H1 (cell line): ENCODE measurements around the gene MYBPC2. TPM values are rescaled to one million over a fixed set of nuclear protein-coding genes. Genes with fewer than 3 reads are reported as not detected.

Experiments used
- CBX8 ChIP-seq: fragments of 300-800, 300-1000 bp; sonication (generic); IDR thresholded peaks from 2 replicates; pipeline ENCODE4 v1.7.1; 2016; ENCODE audit warnings: low read depth, low read length, borderline replicate concordance
- CEBPB ChIP-seq: IDR thresholded peaks from 2 replicates; pipeline ENCODE4 v1.6.1; 2012; ENCODE audit warnings: low read depth, low read length
- CHD7 ChIP-seq: fragments of 300-600 bp; sonication (generic); IDR thresholded peaks from 2 replicates; pipeline ENCODE4 v1.7.1; 2012; ENCODE audit warnings: low read length, moderate library complexity, mild to moderate bottlenecking, inconsistent platforms; ENCODE audit not compliant: insufficient replicate concordance
- E2F6 ChIP-seq: IDR thresholded peaks from 2 replicates; pipeline ENCODE4 v1.6.1; 2012; ENCODE audit warnings: inconsistent platforms
- KDM4A ChIP-seq: IDR thresholded peaks from one replicate; pipeline ENCODE4 v1.7.1; 2012; ENCODE audit warnings: low read depth, mild to moderate bottlenecking, moderate library complexity, low read length, inconsistent platforms; ENCODE audit not compliant: severe bottlenecking
- MAX ChIP-seq: IDR thresholded peaks from 2 replicates; pipeline ENCODE4 v1.6.1; 2012; ENCODE audit warnings: inconsistent platforms
- PHF8 ChIP-seq: fragments of 200-600 bp; sonication (generic); conservative IDR thresholded peaks from 2 replicates; pipeline ENCODE4 v1.7.1; 2012; ENCODE audit warnings: low read depth, mild to moderate bottlenecking, inconsistent platforms, low read length, moderate library complexity
- POLR2AphosphoS5 ChIP-seq: IDR thresholded peaks from 2 replicates; pipeline ENCODE4 v1.6.1; 2011; ENCODE audit warnings: low read depth, low read length
- RAD21 ChIP-seq, 2 experiments: IDR thresholded peaks in 1 of 2; conservative IDR thresholded peaks in 1 of 2; 2 replicates each; pipeline ENCODE4 v1.6.1; 2011; ENCODE audit warnings: low read depth in 2 of 2, low read length in 2 of 2, improper control_type of control experiment in 1 of 2, inconsistent platforms in 1 of 2, mild to moderate bottlenecking in 1 of 2, moderate library complexity in 1 of 2
- SRF ChIP-seq: IDR thresholded peaks from 2 replicates; pipeline ENCODE4 v1.6.1; 2011; ENCODE audit warnings: mild to moderate bottlenecking, low read depth, low read length, moderate library complexity
- TCF12 ChIP-seq: IDR thresholded peaks from 2 replicates; pipeline ENCODE4 v1.6.1; 2011; ENCODE audit warnings: low read depth, mild to moderate bottlenecking, low read length
- polyA plus RNA-seq, 7 experiments: library from polyadenylated mRNA; depleted of rRNA in 3 of 7; stranded (reverse) in 5 of 7; unstranded in 2 of 7; fragments of >200 nt in 5 of 7; fragments of 200-250 nt in 2 of 7; gene quantifications; 1 replicate in 5 of 7; 2 replicates in 1 of 7; 4 replicates in 1 of 7; pipeline versions ENCODE4 v1.2.1 to v1.2.3, GENCODE V29; 2011 to 2013; ENCODE audit warnings: missing spikeins in 2 of 7, mixed read lengths in 2 of 7
- total RNA-seq: library from RNA; stranded (reverse); fragmentation: NEBNext Ultra II Directional; extraction: Animal tissue kit (Norgen Biotek cat#: 25700); gene quantifications from 2 replicates; pipeline ENCODE4 v1.2.1, GENCODE V29; 2021

The MYBPC2 gene
- total and polyA plus RNA-seq, 2 of the 8 experiments (the other 6 are each of a cell fraction or from before 2014, with no cell fraction given), result 1.8 to 3.1 TPM

- no peak for TF ChIP-seq MAX
- no peak for TF ChIP-seq CBX8
- no peak for TF ChIP-seq TCF12
- TF ChIP-seq POLR2AphosphoS5, result peak; percentile 46; the same call in 1 of the 2 replicates
- no peak for TF ChIP-seq PHF8
- TF ChIP-seq CEBPB, result no peak
- TF ChIP-seq E2F6, result no peak
- TF ChIP-seq CHD7, result no peak
- TF ChIP-seq KDM4A, result peak; percentile 36
- TF ChIP-seq RAD21 (IDR thresholded peaks at IDR 0.05 in 1 of 2, conservative IDR thresholded peaks at IDR 0.05 in 1 of 2; ENCODE audit: low read depth in 2 of 2, low read length in 2 of 2), result no peak
- TF ChIP-seq SRF, result no peak
Measured at GRCh38 chr19:50510700-50511068, 78.0 kb downstream of the MYBPC2 start (continued).
